ACC112 (cell line): Measurements from ENCODE around the gene PLXDC2.
"Not testable (repeated sequence)": the region's sequence is repeated elsewhere in the genome, so short reads cannot be mapped to it uniquely, and the experiment has no call there.

Source experiments
- H2AFZ ChIP-seq: fragments of 200-600 bp; sonication (generic); one replicate; pipeline ENCODE4 v1.6.0; 2017; ENCODE audit warnings: antibody characterized with exemption, low read length; ENCODE audit not compliant: unreplicated experiment
- H3K27ac ChIP-seq: fragments of 200-600 bp; sonication (generic); 2 replicates; pipeline ENCODE4 v1.5.1; 2014; ENCODE audit warnings: low read depth, mild to moderate bottlenecking, antibody characterized with exemption, low read length, moderate library complexity
- H3K27me3 ChIP-seq: fragments of 200-600 bp; sonication (generic); 2 replicates; pipeline ENCODE4 v1.6.1; 2014; ENCODE audit warnings: mild to moderate bottlenecking, antibody characterized with exemption, low read length, moderate library complexity, mixed read lengths; ENCODE audit not compliant: insufficient read depth
- H3K36me3 ChIP-seq: fragments of 200-600 bp; sonication (generic); 2 replicates; pipeline ENCODE4 v1.6.1; 2016; ENCODE audit warnings: mild to moderate bottlenecking, antibody characterized with exemption, low read length, moderate library complexity, mixed read lengths; ENCODE audit not compliant: insufficient read depth
- H3K4me1 ChIP-seq: fragments of 200-600 bp; sonication (generic); one replicate; pipeline ENCODE4 v1.6.1; 2016; ENCODE audit warnings: low read length, mixed read lengths; ENCODE audit not compliant: insufficient read depth, unreplicated experiment, control insufficient read depth
- H3K4me3 ChIP-seq: fragments of 200-600 bp; sonication (generic); 2 replicates; pipeline ENCODE4 v1.5.1; 2014; ENCODE audit warnings: mild to moderate bottlenecking, low read depth, low read length
- H3K79me2 ChIP-seq: fragments of 200-600 bp; sonication (generic); one replicate; pipeline ENCODE4 v1.6.0; 2016; ENCODE audit warnings: low read length; ENCODE audit not compliant: control insufficient read depth, unreplicated experiment, insufficient read depth

The PLXDC2 gene

DNA sequence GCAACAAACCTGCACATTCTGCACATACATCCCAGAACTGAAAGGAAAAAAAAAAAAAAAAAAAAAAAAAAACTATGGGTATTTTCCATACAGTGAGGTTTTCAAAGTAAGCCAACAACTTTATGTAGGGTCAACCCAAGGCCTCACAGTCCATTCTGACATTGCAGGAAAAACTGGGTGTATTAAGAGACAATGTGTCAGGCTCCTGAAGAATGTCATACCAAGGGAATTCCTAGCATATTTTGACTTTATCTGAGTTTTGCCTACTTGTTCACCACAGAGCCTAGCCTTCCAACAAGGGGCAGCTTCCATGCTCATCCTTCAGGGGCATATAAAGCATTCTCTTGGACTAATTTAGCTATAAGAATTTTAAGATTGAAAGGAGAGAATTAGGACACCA is 368.9 kb downstream of the PLXDC2 start:
- Histone ChIP-seq H3K4me3 (no peak overlapping the region), H3K79me2 (no peaks in the 10 kb centered on the region), H3K36me3 (no peaks in the 10 kb centered on the region), H3K4me1 (no peaks in the 10 kb centered on the region), H3K27me3 (no peaks in the 10 kb centered on the region), H2AFZ (no peak overlapping the region), H3K27ac (no peak overlapping the region)

DNA sequence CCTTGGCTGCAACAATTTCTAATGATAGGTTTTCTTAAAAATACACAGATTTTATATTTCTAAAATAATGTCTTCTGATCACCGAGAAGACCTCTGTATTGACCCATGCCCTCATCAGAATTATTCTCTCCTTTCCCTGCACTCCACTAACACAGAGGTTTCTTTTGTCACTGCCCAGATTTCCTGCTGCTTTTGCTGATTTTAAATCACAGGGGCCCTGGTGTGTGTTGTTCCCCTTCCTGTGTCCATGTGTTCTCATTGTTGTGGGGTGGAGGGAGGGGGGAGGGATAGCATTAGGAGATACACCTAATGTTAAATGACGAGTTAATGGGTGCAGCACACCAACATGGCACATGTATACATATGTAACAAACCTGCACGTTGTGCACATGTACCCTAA is 375.2 kb downstream of the PLXDC2 start:
- H3K36me3 ChIP-seq, H3K27ac ChIP-seq, H3K79me2 ChIP-seq, H3K27me3 ChIP-seq, H2AFZ ChIP-seq, H3K4me1 ChIP-seq, H3K4me3 ChIP-seq: not testable (repeated sequence)

DNA sequence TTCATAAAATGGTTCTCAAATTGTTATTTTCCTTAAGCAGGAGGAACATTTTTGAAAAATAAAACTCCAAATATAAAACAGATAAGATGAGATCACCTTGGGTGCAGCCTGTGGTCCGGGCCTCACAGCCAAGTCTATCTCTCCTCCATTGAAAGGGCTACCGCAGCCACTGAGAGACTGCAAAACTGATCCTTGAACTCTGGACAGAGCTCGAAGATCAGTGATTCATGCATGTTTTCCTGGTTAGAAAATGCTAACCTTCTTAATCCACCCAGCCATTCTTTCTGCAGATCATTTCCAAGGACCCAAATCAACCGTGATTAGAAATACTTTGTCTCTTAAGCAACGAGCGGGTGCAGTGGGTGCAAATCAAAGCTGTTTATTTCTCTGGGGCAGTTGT is 378.8 kb downstream of the PLXDC2 start:
- no peak overlapping the region for H2AFZ ChIP-seq
- no peaks in the 10 kb centered on the region for H3K79me2 ChIP-seq
- no peaks in the 10 kb centered on the region for H3K27me3 ChIP-seq
- H3K27ac ChIP-seq, result no peak overlapping the region
- H3K4me3 ChIP-seq, result no peak overlapping the region
- H3K36me3 ChIP-seq, result no peaks in the 10 kb centered on the region
- no peaks in the 10 kb centered on the region for H3K4me1 ChIP-seq

DNA sequence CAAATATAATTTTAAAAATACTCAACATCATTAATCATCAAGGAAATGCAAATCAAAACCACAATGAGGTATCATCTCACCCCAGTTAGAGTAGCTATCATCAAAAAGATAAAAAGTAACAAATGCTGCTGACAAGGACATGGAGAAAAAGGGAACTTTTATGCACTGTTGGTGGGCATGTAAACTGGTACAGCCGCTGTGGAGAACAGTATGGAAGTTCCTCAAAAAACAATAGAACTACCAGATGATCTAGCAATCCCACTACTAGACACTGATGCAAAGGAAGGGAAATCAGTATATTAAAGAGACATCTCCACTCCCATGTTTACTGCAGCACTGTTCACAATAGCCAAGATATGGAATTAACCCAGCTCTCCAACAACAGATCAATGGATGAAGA is 384.5 kb downstream of the PLXDC2 start:
- Histone ChIP-seq H3K36me3 (no peaks in the 10 kb centered on the region), H3K27ac (no peak overlapping the region), H3K79me2 (no peaks in the 10 kb centered on the region), H2AFZ (no peak overlapping the region), H3K4me3 (no peak overlapping the region), H3K27me3 (no peaks in the 10 kb centered on the region), H3K4me1 (no peaks in the 10 kb centered on the region)

DNA sequence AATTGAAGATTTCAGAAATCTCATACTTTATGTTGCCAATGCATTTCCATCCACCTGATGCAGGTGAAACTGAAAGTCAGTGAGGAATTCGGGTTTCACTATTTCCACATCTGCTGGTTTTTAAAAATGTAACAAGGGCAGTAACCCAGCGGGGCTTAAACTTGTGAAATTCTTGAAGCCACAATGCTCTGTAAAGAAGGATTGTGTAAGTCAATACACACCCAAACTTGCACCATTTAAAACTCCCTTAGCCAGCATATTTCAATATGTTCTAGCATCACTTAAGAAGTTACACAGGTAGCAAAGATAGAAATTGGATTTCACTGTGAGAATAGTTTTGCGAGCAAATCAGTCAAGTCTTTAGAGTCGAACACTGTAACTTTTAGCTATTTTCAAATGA is 386.1 kb downstream of the PLXDC2 start:
- no peak overlapping the region for H2AFZ ChIP-seq
- H3K4me3 ChIP-seq, result no peak overlapping the region
- H3K27me3 ChIP-seq, result no peaks in the 10 kb centered on the region
- H3K79me2 ChIP-seq, result no peaks in the 10 kb centered on the region
- no peak overlapping the region for H3K27ac ChIP-seq
- no peaks in the 10 kb centered on the region for H3K36me3 ChIP-seq
- no peaks in the 10 kb centered on the region for H3K4me1 ChIP-seq

DNA sequence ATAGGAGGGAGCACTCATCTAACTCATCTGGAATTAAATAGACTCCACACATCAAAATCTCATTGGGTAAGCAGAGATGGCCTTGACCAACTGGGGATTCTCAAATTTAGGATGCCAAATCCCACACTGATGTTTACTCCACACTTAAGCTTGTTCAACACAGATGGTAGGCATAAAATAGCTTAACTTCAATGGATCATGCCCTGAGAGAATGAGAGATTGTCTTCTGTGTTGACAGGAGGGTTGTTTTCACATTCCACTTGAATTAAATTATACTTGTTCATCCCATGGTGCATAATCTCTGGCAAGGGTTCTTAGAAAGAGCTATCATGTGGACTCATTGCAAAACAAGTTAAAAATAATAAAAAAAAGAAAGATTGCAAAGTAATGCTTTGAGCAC is 391.4 kb downstream of the PLXDC2 start:
- H3K27ac ChIP-seq, result no peak overlapping the region
- no peaks in the 10 kb centered on the region for H3K36me3 ChIP-seq
- no peaks in the 10 kb centered on the region for H3K27me3 ChIP-seq
- H3K4me3 ChIP-seq, result no peak overlapping the region
- no peaks in the 10 kb centered on the region for H3K4me1 ChIP-seq
- H2AFZ ChIP-seq, result no peak overlapping the region
- no peaks in the 10 kb centered on the region for H3K79me2 ChIP-seq

DNA sequence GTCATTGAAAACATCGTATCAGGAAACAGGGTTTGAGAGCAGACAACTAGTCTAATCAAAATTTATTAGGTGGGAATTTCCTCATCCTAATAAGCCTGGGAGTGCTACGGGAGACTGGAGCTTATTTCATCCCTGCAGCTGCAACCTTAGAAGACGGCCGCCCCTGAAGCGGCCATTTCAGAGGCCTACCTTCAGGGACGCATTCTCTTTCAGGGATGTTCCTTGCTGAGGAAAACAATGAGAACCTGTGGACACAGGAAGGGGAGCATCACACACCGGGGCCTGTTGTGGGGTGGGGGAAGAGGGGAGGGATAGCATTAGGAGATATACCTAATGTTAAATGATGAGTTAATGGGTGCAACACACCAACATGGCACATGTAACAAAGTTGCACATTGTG is 392.9 kb downstream of the PLXDC2 start:
- not testable (repeated sequence) for H3K79me2 ChIP-seq

DNA sequence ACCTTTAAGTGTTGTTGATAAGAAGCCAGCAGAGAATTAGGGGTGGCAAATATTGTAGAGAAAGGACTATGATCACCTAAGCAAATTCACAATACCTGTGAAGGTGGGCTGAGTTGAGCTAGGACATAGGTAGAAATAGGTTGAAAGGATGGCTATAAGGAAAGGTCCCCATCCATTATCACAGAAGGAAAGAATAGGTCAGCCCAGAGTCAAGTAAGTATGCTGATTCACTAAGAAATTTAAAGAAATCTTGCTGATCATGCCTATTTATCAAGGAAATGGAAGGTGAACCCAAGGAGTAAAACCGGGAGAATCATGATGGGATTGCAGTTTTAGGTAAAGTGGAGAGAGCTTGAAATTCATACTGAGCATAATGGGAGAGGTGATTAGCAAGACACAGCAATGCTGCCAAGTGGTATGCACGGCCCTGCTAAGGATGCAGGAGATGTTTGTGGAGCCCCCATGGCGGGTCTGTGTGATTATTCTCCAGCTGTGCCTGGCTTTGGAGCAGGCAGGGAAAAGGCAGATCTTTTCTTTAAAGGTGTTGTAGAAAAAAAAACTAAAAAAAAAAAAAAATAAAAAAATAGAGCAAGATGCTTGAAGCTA is 399.4 kb downstream of the PLXDC2 start:
- Histone ChIP-seq H3K79me2 (no peaks in the 10 kb centered on the region), H3K36me3 (no peaks in the 10 kb centered on the region), H3K27ac (no peak overlapping the region), H3K4me1 (no peaks in the 10 kb centered on the region), H3K27me3 (no peaks in the 10 kb centered on the region), H2AFZ (no peak overlapping the region), H3K4me3 (no peak overlapping the region)

More for the DNA sequence above, 392.9 kb downstream of the PLXDC2 start:
- not testable (repeated sequence) for H2AFZ ChIP-seq, H3K36me3 ChIP-seq, H3K4me1 ChIP-seq, H3K4me3 ChIP-seq, H3K27me3 ChIP-seq, H3K27ac ChIP-seq

DNA sequence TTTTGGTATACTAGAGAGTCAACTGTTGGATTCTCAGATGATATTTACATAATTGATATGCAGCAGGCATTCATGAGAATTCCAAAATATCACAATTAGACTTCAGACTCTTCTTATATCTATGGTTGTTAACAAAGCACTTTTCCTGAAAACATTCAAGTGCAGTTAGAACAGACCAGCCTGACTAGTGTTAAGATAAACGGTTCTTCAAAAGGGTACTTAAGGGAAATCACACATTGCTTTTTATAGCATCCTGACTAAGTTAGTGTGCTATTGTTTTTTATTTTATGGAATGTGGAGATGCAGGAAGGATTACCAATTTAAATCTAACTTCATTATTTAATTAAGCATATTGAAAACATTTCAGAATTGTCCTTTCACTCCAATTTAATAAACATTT is 405.1 kb downstream of the PLXDC2 start:
- Histone ChIP-seq H2AFZ (no peak overlapping the region), H3K27ac (no peak overlapping the region), H3K4me3 (no peak overlapping the region), H3K79me2 (no peaks in the 10 kb centered on the region), H3K36me3 (no peaks in the 10 kb centered on the region), H3K4me1 (no peaks in the 10 kb centered on the region), H3K27me3 (no peaks in the 10 kb centered on the region)

DNA sequence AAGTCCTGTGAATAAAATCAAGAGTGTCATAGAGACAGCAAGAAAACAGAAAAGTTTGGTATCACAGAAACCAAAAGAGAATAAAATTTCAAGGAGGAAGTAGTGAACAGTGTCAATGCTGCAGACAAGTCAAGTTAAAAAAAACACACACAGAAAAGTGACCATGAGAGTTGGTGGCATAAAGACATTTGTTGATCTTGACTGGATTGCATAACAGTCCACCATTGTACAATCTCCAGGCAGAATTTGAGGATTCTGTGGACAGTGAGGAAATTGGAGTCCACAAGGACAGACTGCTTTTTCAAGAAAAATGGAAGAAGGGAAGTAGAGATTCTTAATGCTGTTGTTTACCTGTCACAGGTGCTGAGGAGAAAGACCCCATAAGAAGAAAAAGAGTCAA is 412.5 kb downstream of the PLXDC2 start:
- H3K4me3 ChIP-seq, result no peak overlapping the region
- H3K27ac ChIP-seq, result no peak overlapping the region
- no peaks in the 10 kb centered on the region for H3K27me3 ChIP-seq
- H3K4me1 ChIP-seq, result no peaks in the 10 kb centered on the region
- no peaks in the 10 kb centered on the region for H3K36me3 ChIP-seq
- H3K79me2 ChIP-seq, result no peaks in the 10 kb centered on the region
- no peak overlapping the region for H2AFZ ChIP-seq

DNA sequence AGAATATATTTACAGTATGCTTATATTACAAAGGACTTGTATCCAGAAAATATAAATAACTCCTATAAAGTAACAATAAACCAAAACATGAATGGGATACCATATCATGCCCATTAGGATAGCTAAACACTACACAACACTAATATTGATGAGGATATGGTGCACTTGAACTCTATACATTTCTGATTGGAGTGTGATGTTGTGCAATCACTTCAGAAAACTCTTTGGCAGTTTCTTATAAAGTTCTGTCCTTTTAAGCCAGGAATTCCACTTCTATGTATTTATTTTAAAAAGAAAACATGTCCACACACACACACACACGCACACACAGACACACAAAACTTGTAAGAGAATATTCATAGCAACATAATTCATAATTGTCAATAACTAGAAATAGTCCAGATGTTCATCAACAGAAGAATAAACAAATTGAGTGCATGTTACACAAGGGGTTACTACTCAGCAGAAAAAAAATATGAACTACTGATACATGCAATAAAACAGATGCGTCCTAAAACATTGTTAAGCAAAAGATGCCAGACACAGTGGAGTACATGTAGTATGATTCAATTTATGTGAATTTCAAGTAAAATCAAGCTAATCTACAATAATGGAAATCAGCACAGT is 416.0 kb downstream of the PLXDC2 start:
- Histone ChIP-seq H3K4me1 (no peaks in the 10 kb centered on the region), H2AFZ (no peak overlapping the region), H3K27ac (no peak overlapping the region), H3K27me3 (no peaks in the 10 kb centered on the region), H3K36me3 (no peaks in the 10 kb centered on the region), H3K4me3 (no peak overlapping the region), H3K79me2 (no peaks in the 10 kb centered on the region)
